ENCODE measurements around the gene FGF22.
"Not testable (repeated sequence)": the region's sequence is repeated elsewhere in the genome, so short reads cannot be mapped to it uniquely, and the experiment has no call there.

Gene FGF22

GRCh38 chr19:622666-623065 is 17.0 kb upstream of the FGF22 start:
- no peak for DNase-seq

- no peak for DNase-seq
Measured at GRCh38 chr19:623175-623916, 16.3 kb upstream of the FGF22 start.

- DNase-seq = no peak
Measured at GRCh38 chr19:623974-624373, 15.7 kb upstream of the FGF22 start.

DNA sequence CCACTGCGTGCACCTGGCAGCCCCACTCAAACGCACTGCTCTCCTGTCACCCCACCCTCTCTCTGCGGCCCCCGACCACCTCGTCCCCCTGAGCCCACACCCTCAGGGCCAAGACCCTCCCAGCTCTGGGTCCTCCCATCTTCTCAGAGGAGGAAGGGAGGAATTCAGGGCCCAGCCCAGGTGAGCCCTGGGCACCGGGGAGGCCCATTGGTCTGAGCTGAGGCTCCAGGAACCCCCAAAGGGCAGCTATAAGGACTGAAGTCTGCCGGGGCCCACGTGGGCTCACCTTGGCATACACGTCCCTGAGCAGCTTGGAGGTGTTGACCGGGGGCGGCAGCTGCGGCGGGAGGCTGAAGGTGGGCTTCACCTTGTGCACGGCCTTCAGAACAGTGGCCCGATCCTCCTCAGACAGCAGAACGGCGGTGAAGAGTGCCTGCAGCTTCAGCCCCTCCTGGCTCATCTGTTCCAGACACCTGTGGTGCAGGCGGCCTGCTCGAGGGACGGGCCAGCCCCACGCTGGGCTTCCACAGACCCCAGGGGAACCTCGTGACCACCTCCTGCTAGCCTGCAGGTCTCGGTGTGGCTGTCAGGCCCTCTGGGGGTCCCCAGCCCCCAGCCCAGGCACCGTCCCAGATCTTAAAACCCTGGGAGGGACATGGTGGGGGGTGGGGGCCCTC is 15.1 kb upstream of the FGF22 start:
- no peak for DNase-seq

GRCh38 chr19:625257-625656 is 14.4 kb upstream of the FGF22 start:
- no peak for DNase-seq

GRCh38 chr19:626566-626965 is 13.1 kb upstream of the FGF22 start:
- DNase-seq = not testable (repeated sequence)

- no peak for DNase-seq
Measured at GRCh38 chr19:628168-628567, 11.5 kb upstream of the FGF22 start.

GRCh38 chr19:629515-629914 is 10.2 kb upstream of the FGF22 start:
- peak; percentile 17 for DNase-seq

- no peak for DNase-seq
Measured at GRCh38 chr19:629961-630714, 9.5 kb upstream of the FGF22 start.

GRCh38 chr19:632579-633067 is 7.1 kb upstream of the FGF22 start:
- no peak for DNase-seq

DNA sequence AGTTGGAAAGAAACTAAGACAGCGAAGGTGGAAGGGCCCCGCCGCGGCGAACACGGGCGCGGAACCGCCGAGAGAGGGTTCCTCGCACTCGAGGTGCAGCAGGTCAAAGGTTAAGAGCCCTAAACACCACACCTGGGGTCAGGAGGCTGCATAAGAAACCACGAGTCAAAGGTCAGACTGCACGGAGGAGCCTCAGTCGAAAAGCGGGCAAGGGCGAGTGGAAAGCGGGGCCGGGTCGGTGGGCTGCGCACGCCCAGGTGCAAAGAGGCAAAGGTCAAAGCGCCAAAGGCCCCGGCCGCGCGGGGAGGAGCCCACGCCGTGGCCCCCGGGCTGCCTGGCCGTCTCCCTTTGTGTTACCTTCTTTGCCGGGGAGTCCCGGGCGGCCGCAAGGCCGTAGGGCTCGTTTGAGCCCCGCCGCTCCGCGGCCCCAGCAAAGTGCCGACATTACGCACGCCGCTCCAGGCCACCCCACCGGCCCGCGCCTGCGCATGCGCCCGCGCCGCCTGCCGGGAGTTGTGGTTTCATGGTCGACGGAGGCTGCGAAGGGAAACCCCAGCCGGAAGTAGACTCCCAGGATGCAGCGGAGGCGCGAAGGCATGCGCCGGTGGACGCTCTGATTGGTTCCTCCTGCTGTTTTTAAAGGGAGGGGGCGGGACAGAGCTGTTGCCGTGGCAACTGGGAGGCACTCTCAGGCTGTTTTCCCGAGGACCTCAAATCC is 6.5 kb upstream of the FGF22 start, which contains the start of gene POLRMT:
POLRMT (minus strand) TSS at position 470 of the 718 bp plus-strand sequence; CDS start at position 445, 25 bp downstream.
- peak; percentile 95 for DNase-seq

- no peak for DNase-seq
Measured at GRCh38 chr19:633786-634639, 5.7 kb upstream of the FGF22 start.

GRCh38 chr19:634975-635652 is 4.6 kb upstream of the FGF22 start:
- DNase-seq = no peak

DNA sequence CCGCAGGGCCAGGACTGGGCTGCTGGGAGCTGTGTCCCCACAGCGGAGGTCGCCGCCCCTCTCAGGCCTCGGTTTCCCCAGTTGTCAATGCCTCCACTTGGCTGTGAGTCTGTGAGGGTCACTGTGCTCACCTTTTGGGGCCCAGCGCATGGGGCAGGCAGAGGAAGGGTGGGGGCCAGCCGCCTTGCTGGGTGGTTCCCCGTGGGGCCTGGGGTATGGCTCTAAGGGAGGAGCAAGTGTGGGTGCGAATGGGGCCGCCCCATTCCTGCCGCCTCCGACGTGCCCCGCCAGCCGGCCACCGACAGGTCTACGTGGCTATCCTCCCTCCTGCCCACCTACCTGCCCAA is 800 bp upstream of the FGF22 start:
- no peak for DNase-seq

DNA sequence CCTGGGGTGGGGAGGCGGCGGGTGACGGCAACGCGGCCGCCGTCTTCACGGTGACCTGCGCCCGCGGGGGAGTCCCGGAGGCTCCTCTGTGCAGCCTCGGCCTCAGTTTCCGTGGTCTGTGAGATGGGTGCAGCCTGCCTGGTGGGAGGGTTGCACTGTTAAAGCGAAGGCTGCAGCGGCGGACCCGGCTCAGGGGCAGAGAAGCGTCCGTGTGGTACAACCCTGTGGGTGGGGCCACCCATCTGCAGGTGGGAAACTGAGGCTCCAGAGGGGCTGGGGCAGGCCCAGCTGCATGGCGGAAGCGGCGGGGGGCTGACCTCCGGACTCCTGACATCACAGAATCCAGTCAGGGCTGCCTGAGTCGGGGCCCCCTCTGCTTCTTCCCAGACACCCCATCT is 481 bp downstream of the FGF22 start:
- DNase-seq = no peak

DNA sequence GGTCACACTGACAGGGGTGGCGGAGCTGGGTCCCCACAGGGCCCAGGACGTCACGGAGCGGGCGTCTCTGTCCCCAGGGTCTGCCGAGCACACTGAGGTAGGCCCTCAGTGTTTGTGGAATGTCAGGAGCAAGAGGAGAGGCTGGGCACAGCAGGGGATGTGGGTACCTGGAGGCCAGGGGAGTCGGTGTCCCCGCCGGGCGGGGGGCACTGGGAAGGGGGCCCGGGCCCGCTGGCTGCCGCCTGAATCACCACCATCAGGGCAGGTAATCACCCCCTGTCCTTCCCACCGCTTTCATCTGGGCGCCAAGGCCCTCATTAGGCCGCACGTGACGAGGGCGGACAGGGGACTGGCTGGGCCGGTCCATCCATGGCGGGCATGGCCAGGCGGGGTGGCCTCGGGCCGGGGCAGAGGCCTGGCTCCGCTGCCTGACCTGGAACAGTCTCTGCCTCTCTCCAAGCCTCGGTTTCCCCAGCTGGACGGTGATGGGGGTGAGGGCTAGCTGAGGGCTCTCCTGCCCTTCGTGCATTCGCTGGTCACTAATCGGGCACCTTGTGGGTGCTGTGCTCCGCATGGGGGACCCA is 1.0 kb downstream of the FGF22 start:
- DNase-seq = no peak

- no peak for DNase-seq
Measured at GRCh38 chr19:641702-642101, 2.0 kb downstream of the FGF22 start.

GRCh38 chr19:642767-643727 is 3.4 kb downstream of the FGF22 start:
- no peak for DNase-seq

DNA sequence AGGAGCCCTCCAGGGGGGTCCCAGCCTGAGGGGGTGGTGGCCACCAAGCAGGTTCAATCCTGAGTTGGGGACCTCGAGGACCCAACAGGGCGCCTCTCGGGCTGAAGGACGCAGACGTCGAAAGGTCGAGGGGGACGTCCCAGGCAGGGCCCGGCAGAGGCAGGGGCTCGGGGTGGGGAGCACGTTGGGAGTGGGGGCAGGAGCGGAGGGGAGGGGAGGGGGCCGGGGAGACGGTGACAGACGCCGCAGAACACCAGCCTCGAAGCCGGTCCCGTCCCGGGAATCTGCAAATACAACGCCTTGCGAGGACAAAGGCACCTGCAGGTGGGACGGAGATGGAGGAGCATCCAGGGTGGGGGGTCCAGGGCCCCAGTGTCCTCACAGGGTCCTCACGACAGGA is 4.1 kb downstream of the FGF22 start:
- DNase-seq = no peak

- DNase-seq = no peak
Measured at GRCh38 chr19:644363-644762, 4.7 kb downstream of the FGF22 start.

Measured in DMS79 (cell line).